Uterus (tissue), 4 donors: ENCODE measurements around the gene CUL4A. TPM values are rescaled to one million over a fixed set of nuclear protein-coding genes. Genes with fewer than 3 reads are reported as not detected.

Experiments used
- DNase-seq, 2 donors: peaks; one replicate each; pipeline ENCODE4 v3.0.0-alpha.2; 2019 to 2020
- H3K27ac ChIP-seq, 2 donors: fragments of 200-600 bp; sonication (generic); 1 replicate in 1 of 2; 2 replicates in 1 of 2; pipeline ENCODE4 v1.5.1; 2016 to 2018
- H3K27me3 ChIP-seq, 2 donors: fragments of 200-600 bp; sonication (generic); one replicate each; pipeline ENCODE4 v1.5.1; 2018 to 2019; ENCODE audit warnings: control low read depth in 1 of 2
- H3K36me3 ChIP-seq, 2 donors: fragments of 200-600 bp; sonication (generic); one replicate each; pipeline ENCODE4 v1.5.1; 2019; ENCODE audit warnings: control low read depth in 1 of 2
- H3K4me1 ChIP-seq, 2 donors: fragments of 200-600 bp; sonication (generic); one replicate each; pipeline ENCODE4 v1.5.1; 2018 to 2019; ENCODE audit warnings: control low read depth in 1 of 2
- H3K4me3 ChIP-seq, 2 donors: fragments of 200-600 bp; sonication (generic); 1 replicate in 1 of 2; 2 replicates in 1 of 2; pipeline ENCODE4 v1.5.1; 2018 to 2019; ENCODE audit warnings: mild to moderate bottlenecking in 1 of 2
- H3K9me3 ChIP-seq, 2 donors: fragments of 200-600 bp; sonication (generic); one replicate each; pipeline ENCODE4 v1.5.1; 2019; ENCODE audit warnings: control low read depth in 1 of 2
- CTCF ChIP-seq, 4 experiments: fragments of 200-600 bp in 2 of 4; fragments of 450-650 bp in 2 of 4; sonication (generic) in 2 of 4; IDR thresholded peaks; one replicate each; pipeline ENCODE4 v1.5.1; 2016 to 2019; ENCODE audit warnings: antibody characterized with exemption in 4 of 4, mild to moderate bottlenecking in 2 of 4, moderate library complexity in 1 of 4
- POLR2A ChIP-seq, 2 donors: fragments of 450-650 bp; IDR thresholded peaks; one replicate each; pipeline ENCODE4 v1.6.1; 2016; ENCODE audit warnings: antibody characterized with exemption in 2 of 2, mild to moderate bottlenecking in 1 of 2, moderate library complexity in 1 of 2
- intact Hi-C: fragments of 100-400 bp; cut with DNase I; formaldehyde crosslinking; loops from one replicate; pipeline ENCODE4 v1.15.1; 2023; ENCODE audit warnings: low total_unique reads
- total RNA-seq, 4 donors: library from RNA; depleted of rRNA in 3 of 4; stranded (reverse); fragments of >200 nt in 3 of 4; gene quantifications; one replicate each; pipeline versions ENCODE4 v1.1.0 to v1.2.4, GENCODE V29; 2014 to 2023
- donor health status: DM: yes; HTN: yes; CAD: no.

CUL4A gene
- total RNA-seq, 4 donors from 2014 or later, result 34.3 to 110 (median 66.1) TPM

- DNase-seq, result no peak
- Histone ChIP-seq H3K27me3 (no peaks in the 10 kb centered on the region), H3K9me3 (no peaks in the 10 kb centered on the region), H3K4me3 (no peak overlapping the region), H3K36me3 (no peaks in the 10 kb centered on the region), H3K27ac (no peak overlapping the region), H3K4me1 (no peaks in the 10 kb centered on the region)
- TF ChIP-seq CTCF (IDR thresholded peaks at IDR 0.05) (no peak), POLR2A (IDR thresholded peaks at IDR 0.05) (no peak)
- intact Hi-C loops, result no loop called here
These were observed 37.9 kb upstream of the CUL4A start for GRCh38 chr13:113171250-113172125.

DNA sequence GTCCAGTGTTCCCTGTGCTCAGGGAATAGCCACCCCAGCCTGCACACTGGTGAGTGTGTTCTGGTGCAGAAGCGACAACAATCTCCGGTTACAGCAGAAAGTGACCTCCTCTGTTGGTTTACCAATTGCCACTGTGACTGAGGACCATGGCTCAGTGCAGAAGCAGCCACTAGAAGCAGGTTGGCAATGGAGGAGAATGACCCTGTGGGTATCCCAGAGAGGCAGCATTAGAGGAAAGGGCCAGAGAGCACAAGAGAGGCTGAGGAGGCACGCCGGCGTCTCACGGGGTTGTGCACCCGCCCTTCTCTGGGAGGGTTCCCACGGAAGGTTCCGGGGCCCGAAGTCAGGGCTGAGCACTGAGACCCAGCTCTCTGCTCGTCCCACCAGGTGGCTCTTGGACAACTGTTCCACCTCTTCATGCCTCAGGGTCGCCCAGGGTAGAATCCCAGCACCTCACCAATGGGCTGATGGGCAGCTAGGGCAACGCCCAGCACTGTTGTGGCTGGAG lies 36.9 kb upstream of the CUL4A start:
- intact Hi-C loops, result no loop called here
- no peaks in the 10 kb centered on the region for H3K36me3 ChIP-seq

GRCh38 chr13:113176280-113176679 lies 33.1 kb upstream of the CUL4A start:
- Histone ChIP-seq H3K4me1 (no peaks in the 10 kb centered on the region), H3K27me3 (no peaks in the 10 kb centered on the region), H3K27ac (no peak overlapping the region), H3K4me3 (no peak overlapping the region), H3K9me3 (no peaks in the 10 kb centered on the region), H3K36me3 (no peaks in the 10 kb centered on the region)
- no peak for DNase-seq
- intact Hi-C loops, result no loop called here
- TF ChIP-seq POLR2A (IDR thresholded peaks at IDR 0.05) (no peak), CTCF (IDR thresholded peaks at IDR 0.05) (no peak)

More for the DNA sequence above, 36.9 kb upstream of the CUL4A start:
- no peaks in the 10 kb centered on the region for H3K9me3 ChIP-seq
- DNase-seq, result no peak
- H3K27me3 ChIP-seq, result no peaks in the 10 kb centered on the region
- no peak overlapping the region for H3K4me3 ChIP-seq
- TF ChIP-seq CTCF (IDR thresholded peaks at IDR 0.05) (no peak), POLR2A (IDR thresholded peaks at IDR 0.05) (no peak)
- H3K4me1 ChIP-seq, result no peaks in the 10 kb centered on the region
- no peak overlapping the region for H3K27ac ChIP-seq

GRCh38 chr13:113176822-113177221 lies 32.6 kb upstream of the CUL4A start:
- TF ChIP-seq POLR2A (IDR thresholded peaks at IDR 0.05) (no peak), CTCF (IDR thresholded peaks at IDR 0.05) (no peak)
- Histone ChIP-seq H3K36me3 (no peaks in the 10 kb centered on the region), H3K27me3 (no peaks in the 10 kb centered on the region), H3K4me1 (no peaks in the 10 kb centered on the region), H3K4me3 (no peak overlapping the region), H3K27ac (no peak overlapping the region), H3K9me3 (no peaks in the 10 kb centered on the region)
- intact Hi-C loops, result no loop called here
- no peak for DNase-seq
